HepG2 (cell line): ENCODE measurements around the gene FBXW10B. TPM values are rescaled to one million over a fixed set of nuclear protein-coding genes. Genes with fewer than 3 reads are reported as not detected.

Experiments used
- ATAC-seq: fragments of 200-7000 bp; cut with Tn5 transposase; 3 replicates; pipeline ENCODE4 v1.9.1; 2020; ENCODE audit warnings: mild to moderate bottlenecking, moderate library complexity
- BruUV-seq: library from RNA; stranded (reverse); fragments of 400-500 nt; replicated peaks from 2 replicates; lab custom pipeline; 2021; lab: Mats Ljungman, UMichigan
- CTCF ChIA-PET: fragments of 300-600 bp; formaldehyde crosslinking; extraction: SDS; loops from one replicate; lab custom pipeline; 2021; ENCODE audit warnings: low total read pairs, inconsistent platforms, low intra/inter-chr PET ratio; lab: Yijun Ruan, JAX
- POLR2A ChIA-PET: fragments of 350-600 bp; sonication (Branson Sonifier 250); formaldehyde crosslinking; loops from one replicate; lab custom pipeline; 2020; ENCODE audit warnings: antibody characterized with exemption, inconsistent platforms; lab: Yijun Ruan, JAX
- DNase-seq: peaks from one replicate; pipeline ENCODE4 v3.0.0-alpha.2; 2015; ENCODE audit warnings: low spot score
- FAIRE-seq: peaks from 3 replicates; lab custom pipeline; 2011; peaks lifted over from hg19 to GRCh38; lab: Jason Lieb, UNC
- H2AFZ ChIP-seq: one replicate; pipeline ENCODE4 v1.6.1; 2011; ENCODE audit warnings: low read length, inconsistent platforms
- H3K27ac ChIP-seq: fragments of 300-600 bp; 3 replicates; pipeline ENCODE4 v1.8.0; 2011; ENCODE audit warnings: mixed run types, mild to moderate bottlenecking, mixed read lengths, low read length, inconsistent platforms; ENCODE audit not compliant: insufficient read depth; ENCODE audit errors: extremely low read length
- H3K27me3 ChIP-seq, 2 experiments: fragments of 200-600 bp in 1 of 2; 2 replicates in 1 of 2; 3 replicates in 1 of 2; pipeline versions ENCODE4 v1.6.0 to v1.8.0; 2011; ENCODE audit warnings: low read length in 2 of 2, mild to moderate bottlenecking in 2 of 2, moderate library complexity in 2 of 2, inconsistent platforms in 1 of 2; ENCODE audit not compliant: insufficient read depth in 2 of 2, control insufficient read depth in 1 of 2
- H3K36me3 ChIP-seq, 2 experiments: fragments of 200-600 bp in 1 of 2; replicated peaks in 1 of 2; 2 replicates in 1 of 2; 3 replicates in 1 of 2; pipeline versions ENCODE4 v1.5.1 to v1.8.0; 2011; ENCODE audit warnings: low read length in 2 of 2, inconsistent platforms in 1 of 2; ENCODE audit not compliant: insufficient read depth in 2 of 2, control insufficient read depth in 1 of 2
- H3K4me1 ChIP-seq: 2 replicates; pipeline ENCODE4 v1.5.1; 2012; ENCODE audit warnings: low read length, inconsistent platforms; ENCODE audit not compliant: insufficient read depth
- H3K4me2 ChIP-seq: 2 replicates; pipeline ENCODE4 v1.6.0; 2011; ENCODE audit warnings: low read depth, low read length, inconsistent platforms
- H3K4me3 ChIP-seq, 3 experiments: fragments of 200-600 bp in 1 of 3; sonication (generic), shearing (Covaris generic) in 1 of 3; replicated peaks in 1 of 3; 2 replicates each; pipeline ENCODE4 v1.5.1; 2011 to 2016; ENCODE audit warnings: low read length in 3 of 3, inconsistent platforms in 2 of 3, low read depth in 2 of 3, mild to moderate bottlenecking in 2 of 3, control low read depth in 1 of 3, mixed read lengths in 1 of 3; ENCODE audit not compliant: insufficient read depth in 1 of 3
- H3K79me2 ChIP-seq: one replicate; pipeline ENCODE4 v1.6.1; 2011; ENCODE audit warnings: low read length, inconsistent platforms; ENCODE audit not compliant: insufficient read depth
- H3K9ac ChIP-seq: 2 replicates; pipeline ENCODE4 v1.6.0; 2011; ENCODE audit warnings: mild to moderate bottlenecking, low read depth, low read length, inconsistent platforms; ENCODE audit not compliant: insufficient read depth
- H3K9me3 ChIP-seq: 2 replicates; pipeline ENCODE4 v1.5.1; 2012; ENCODE audit warnings: mild to moderate bottlenecking, low read length
- H4K20me1 ChIP-seq: 2 replicates; pipeline ENCODE4 v1.6.0; 2011; ENCODE audit warnings: inconsistent platforms, mild to moderate bottlenecking, low read length, moderate library complexity; ENCODE audit not compliant: insufficient read depth
- CBX1 ChIP-seq: IDR thresholded peaks from one replicate; pipeline ENCODE4 v1.6.1; 2016; ENCODE audit warnings: antibody characterized with exemption, low read depth
- ELF4 ChIP-seq: sonication (generic); formaldehyde crosslinking; IDR thresholded peaks from 2 replicates; pipeline ENCODE4 v1.5.0; 2020; ENCODE audit warnings: missing genetic modification reagents, mild to moderate bottlenecking, moderate library complexity, borderline replicate concordance
- HNRNPK ChIP-seq: fragments of 200-400 bp; formaldehyde crosslinking; IDR thresholded peaks from 2 replicates; pipeline ENCODE4 v1.6.1; 2018; ENCODE audit warnings: low read length, low read depth, moderate library complexity, mild to moderate bottlenecking; ENCODE audit not compliant: poor library complexity, severe bottlenecking
- NFRKB ChIP-seq: fragments of 450-650 bp; IDR thresholded peaks from 2 replicates; pipeline ENCODE4 v1.6.1; 2017
- ZSCAN22 ChIP-seq: sonication (generic); formaldehyde crosslinking; IDR thresholded peaks from 2 replicates; pipeline ENCODE4 v1.4.0; 2020; ENCODE audit warnings: mild to moderate bottlenecking, missing genetic modification reagents
- WGBS: methylation state at CpG from one replicate; pipeline ENCODE4 v1.1.6; 2017; ENCODE audit warnings: low lambda C conversion rate; 5-methylcytosine and 5-hydroxymethylcytosine counted together
- in situ Hi-C: cut with HindIII; loops from 2 replicates; pipeline ENCODE4 v1.10.0; 2017; ENCODE audit warnings: low pct_unique_long_range_greater_than_20kb; ENCODE audit not compliant: extremely low pct_ligation_motif_present
- intact Hi-C: fragments of 100-400 bp; cut with micrococcal nuclease; formaldehyde crosslinking; loops from one replicate; pipeline ENCODE4 v1.10.0; 2022; ENCODE audit not compliant: unreplicated experiment
- polyA plus RNA-seq, 8 experiments: library from polyadenylated mRNA; depleted of rRNA in 3 of 8; stranded (reverse) in 7 of 8; unstranded in 1 of 8; fragments of >200 nt; fragmentation: Illumina TruSeq in 4 of 8; extraction: Trizol in 4 of 8; gene quantifications; 2 replicates each; pipeline versions ENCODE4 v1.2.1 to v1.2.3, GENCODE V29; 2011 to 2016; ENCODE audit warnings: low read depth in 4 of 8, missing spikeins in 1 of 8, mixed read lengths in 1 of 8; ENCODE audit not compliant: insufficient read depth in 1 of 8
- total RNA-seq, 5 experiments: library from RNA; depleted of rRNA; stranded (reverse); fragments of >200 nt; fragmentation: Illumina TruSeq; extraction: Trizol; gene quantifications; 2 replicates each; pipeline ENCODE4 v1.2.3, GENCODE V29; 2016; ENCODE audit warnings: low read depth in 1 of 5
- TF ChIP-seq, protein P1 (sequence below): sonication (generic); formaldehyde crosslinking; IDR thresholded peaks from 2 replicates; pipeline ENCODE4 v1.4.0; 2020; ENCODE audit warnings: missing genetic modification reagents, borderline replicate concordance
- TF ChIP-seq, protein P2 (sequence below): fragments of 450-650 bp; IDR thresholded peaks from 2 replicates; pipeline ENCODE4 v1.6.1; 2016
- TF ChIP-seq, protein P3 (sequence below): sonication (generic); formaldehyde crosslinking; IDR thresholded peaks from 2 replicates; pipeline ENCODE4 v1.4.0; 2020; ENCODE audit warnings: missing genetic modification reagents, borderline replicate concordance

FBXW10B gene
- total and polyA plus RNA-seq, 2 of the 13 experiments (the other 11 are each of a cell fraction or from before 2014, with no cell fraction given) = 0.13 to 0.15 TPM

DNA sequence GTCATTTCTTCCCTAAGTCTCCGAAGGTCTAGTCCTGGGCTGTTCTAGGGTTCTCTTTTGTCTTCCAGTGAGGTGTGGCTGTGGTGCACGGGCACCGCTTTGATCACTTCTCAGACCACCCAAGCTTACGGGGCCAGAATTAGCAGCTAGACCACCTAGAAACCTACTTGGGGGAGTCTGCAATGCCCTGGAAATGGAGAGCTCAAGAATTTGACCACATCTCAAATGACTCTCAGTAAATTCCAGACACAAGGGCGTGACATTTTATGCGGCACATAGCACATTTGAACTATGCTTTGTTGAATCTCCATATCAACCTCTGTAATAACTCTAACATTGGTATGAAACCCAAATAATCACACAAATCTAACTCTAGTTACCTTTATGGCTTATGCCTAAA is 39.7 kb upstream of the FBXW10B start:
- H3K79me2 ChIP-seq = no peaks in the 10 kb centered on the region
- ATAC-seq (no peak), DNase-seq (no peak)
- H3K27ac ChIP-seq = no peak overlapping the region
- no peaks in the 10 kb centered on the region for H3K4me1 ChIP-seq
- in situ Hi-C loops = no loop called here
- ChIA-PET POLR2A (no interaction called here), CTCF (no interaction called here)
- H2AFZ ChIP-seq = no peak overlapping the region
- intact Hi-C loops = no loop called here
- H3K9ac ChIP-seq = no peak overlapping the region
- no peaks in the 10 kb centered on the region for H4K20me1 ChIP-seq
- peaks cover 6 to 19% of the 10 kb centered on the region in 2 experiments; a peak in 4 of 5 replicates for H3K36me3 ChIP-seq
- H3K4me2 ChIP-seq = no peak overlapping the region
- BruUV-seq = no TSS peak
- WGBS = 96% methylated on average over 6 of the region's 6 CpGs
- no peaks in the 10 kb centered on the region for H3K27me3 ChIP-seq
- no peak overlapping the region for H3K4me3 ChIP-seq
- H3K9me3 ChIP-seq = no peaks in the 10 kb centered on the region
- no peak for TF ChIP-seq NFRKB
- TF ChIP-seq ELF4 (CRISPR knock-in tag) = no peak
- no peak for TF ChIP-seq HNRNPK
- TF ChIP-seq, all 625 proteins: peak for 0
- no peak for FAIRE-seq

DNA sequence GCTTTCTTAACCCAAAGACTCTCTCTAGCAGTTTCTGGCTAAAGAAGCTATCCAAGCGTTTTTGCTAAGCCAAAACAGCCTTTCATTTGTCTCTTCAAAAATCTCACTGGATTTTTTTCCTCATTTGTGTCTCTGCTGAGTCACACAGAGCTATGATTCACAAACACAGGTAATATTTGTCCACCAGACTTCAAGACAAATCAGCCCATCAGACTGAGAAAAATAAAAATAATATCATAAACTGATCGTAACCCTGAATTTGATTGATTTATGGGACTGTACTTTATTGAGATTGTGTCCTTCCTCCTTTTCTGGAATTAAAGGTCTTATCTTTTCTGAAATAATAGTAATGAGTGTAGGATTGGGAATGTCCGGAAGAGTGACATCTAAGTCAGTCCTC is 38.8 kb upstream of the FBXW10B start:
- Histone ChIP-seq H3K36me3 (peaks cover 0 to 10% of the 10 kb centered on the region in 2 experiments; a peak in 2 of 5 replicates), H3K4me3 (no peak overlapping the region), H2AFZ (no peak overlapping the region), H3K27me3 (no peaks in the 10 kb centered on the region), H3K9me3 (no peaks in the 10 kb centered on the region), H3K9ac (no peak overlapping the region), H3K27ac (no peak overlapping the region), H3K4me2 (no peak overlapping the region), H3K79me2 (no peaks in the 10 kb centered on the region), H4K20me1 (no peaks in the 10 kb centered on the region), H3K4me1 (no peaks in the 10 kb centered on the region)
- TF ChIP-seq, protein P1, sequence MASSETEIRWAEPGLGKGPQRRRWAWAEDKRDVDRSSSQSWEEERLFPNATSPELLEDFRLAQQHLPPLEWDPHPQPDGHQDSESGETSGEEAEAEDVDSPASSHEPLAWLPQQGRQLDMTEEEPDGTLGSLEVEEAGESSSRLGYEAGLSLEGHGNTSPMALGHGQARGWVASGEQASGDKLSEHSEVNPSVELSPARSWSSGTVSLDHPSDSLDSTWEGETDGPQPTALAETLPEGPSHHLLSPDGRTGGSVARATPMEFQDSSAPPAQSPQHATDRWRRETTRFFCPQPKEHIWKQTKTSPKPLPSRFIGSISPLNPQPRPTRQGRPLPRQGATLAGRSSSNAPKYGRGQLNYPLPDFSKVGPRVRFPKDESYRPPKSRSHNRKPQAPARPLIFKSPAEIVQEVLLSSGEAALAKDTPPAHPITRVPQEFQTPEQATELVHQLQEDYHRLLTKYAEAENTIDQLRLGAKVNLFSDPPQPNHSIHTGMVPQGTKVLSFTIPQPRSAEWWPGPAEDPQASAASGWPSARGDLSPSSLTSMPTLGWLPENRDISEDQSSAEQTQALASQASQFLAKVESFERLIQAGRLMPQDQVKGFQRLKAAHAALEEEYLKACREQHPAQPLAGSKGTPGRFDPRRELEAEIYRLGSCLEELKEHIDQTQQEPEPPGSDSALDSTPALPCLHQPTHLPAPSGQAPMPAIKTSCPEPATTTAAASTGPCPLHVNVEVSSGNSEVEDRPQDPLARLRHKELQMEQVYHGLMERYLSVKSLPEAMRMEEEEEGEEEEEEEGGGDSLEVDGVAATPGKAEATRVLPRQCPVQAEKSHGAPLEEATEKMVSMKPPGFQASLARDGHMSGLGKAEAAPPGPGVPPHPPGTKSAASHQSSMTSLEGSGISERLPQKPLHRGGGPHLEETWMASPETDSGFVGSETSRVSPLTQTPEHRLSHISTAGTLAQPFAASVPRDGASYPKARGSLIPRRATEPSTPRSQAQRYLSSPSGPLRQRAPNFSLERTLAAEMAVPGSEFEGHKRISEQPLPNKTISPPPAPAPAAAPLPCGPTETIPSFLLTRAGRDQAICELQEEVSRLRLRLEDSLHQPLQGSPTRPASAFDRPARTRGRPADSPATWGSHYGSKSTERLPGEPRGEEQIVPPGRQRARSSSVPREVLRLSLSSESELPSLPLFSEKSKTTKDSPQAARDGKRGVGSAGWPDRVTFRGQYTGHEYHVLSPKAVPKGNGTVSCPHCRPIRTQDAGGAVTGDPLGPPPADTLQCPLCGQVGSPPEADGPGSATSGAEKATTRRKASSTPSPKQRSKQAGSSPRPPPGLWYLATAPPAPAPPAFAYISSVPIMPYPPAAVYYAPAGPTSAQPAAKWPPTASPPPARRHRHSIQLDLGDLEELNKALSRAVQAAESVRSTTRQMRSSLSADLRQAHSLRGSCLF = no peak
- no peak for TF ChIP-seq CBX1
- TF ChIP-seq, protein P2, sequence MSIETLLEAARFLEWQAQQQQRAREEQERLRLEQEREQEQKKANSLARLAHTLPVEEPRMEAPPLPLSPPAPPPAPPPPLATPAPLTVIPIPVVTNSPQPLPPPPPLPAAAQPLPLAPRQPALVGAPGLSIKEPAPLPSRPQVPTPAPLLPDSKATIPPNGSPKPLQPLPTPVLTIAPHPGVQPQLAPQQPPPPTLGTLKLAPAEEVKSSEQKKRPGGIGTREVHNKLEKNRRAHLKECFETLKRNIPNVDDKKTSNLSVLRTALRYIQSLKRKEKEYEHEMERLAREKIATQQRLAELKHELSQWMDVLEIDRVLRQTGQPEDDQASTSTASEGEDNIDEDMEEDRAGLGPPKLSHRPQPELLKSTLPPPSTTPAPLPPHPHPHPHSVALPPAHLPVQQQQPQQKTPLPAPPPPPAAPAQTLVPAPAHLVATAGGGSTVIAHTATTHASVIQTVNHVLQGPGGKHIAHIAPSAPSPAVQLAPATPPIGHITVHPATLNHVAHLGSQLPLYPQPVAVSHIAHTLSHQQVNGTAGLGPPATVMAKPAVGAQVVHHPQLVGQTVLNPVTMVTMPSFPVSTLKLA = no peak
- no peak for TF ChIP-seq ZSCAN22 (CRISPR knock-in tag)
- TF ChIP-seq, protein P3, sequence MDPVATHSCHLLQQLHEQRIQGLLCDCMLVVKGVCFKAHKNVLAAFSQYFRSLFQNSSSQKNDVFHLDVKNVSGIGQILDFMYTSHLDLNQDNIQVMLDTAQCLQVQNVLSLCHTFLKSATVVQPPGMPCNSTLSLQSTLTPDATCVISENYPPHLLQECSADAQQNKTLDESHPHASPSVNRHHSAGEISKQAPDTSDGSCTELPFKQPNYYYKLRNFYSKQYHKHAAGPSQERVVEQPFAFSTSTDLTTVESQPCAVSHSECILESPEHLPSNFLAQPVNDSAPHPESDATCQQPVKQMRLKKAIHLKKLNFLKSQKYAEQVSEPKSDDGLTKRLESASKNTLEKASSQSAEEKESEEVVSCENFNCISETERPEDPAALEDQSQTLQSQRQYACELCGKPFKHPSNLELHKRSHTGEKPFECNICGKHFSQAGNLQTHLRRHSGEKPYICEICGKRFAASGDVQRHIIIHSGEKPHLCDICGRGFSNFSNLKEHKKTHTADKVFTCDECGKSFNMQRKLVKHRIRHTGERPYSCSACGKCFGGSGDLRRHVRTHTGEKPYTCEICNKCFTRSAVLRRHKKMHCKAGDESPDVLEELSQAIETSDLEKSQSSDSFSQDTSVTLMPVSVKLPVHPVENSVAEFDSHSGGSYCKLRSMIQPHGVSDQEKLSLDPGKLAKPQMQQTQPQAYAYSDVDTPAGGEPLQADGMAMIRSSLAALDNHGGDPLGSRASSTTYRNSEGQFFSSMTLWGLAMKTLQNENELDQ (CRISPR knock-in tag) = no peak
- FAIRE-seq (no peak), DNase-seq (no peak), ATAC-seq (no peak)
- CTCF ChIA-PET = no interaction called here
- POLR2A ChIA-PET = no interaction called here
- 90% methylated on average over 3 of the region's 3 CpGs for WGBS
- in situ Hi-C loops (no loop called here), intact Hi-C loops (no loop called here)
- BruUV-seq = no TSS peak
